NCI-H446 treated with DMSO at 0.1 percent for 48 hours (cell line): ENCODE measurements around the gene DCPS.
A peak's percentile ranks its signal among the peaks of the same experiment; 100 is the strongest.
"Not testable (repeated sequence)": the region's sequence is repeated elsewhere in the genome, so short reads cannot be mapped to it uniquely, and the experiment has no call there.

ENCODE experiments used
- DNase-seq: peaks from one replicate; lab custom pipeline; 2025; lab: John Stamatoyannopoulos, UW

DCPS gene

GRCh38 chr11:126361400-126361799, 57.5 kb downstream of the DCPS start:
- no peak for DNase-seq

- no peak for DNase-seq
Observed at GRCh38 chr11:126362879-126363655, 59.2 kb downstream of the DCPS start.

- DNase-seq: no peak
Observed at GRCh38 chr11:126363706-126364248, 59.9 kb downstream of the DCPS start.

GRCh38 chr11:126364735-126365134, 60.9 kb downstream of the DCPS start:
- not testable (repeated sequence) for DNase-seq

- DNase-seq: not testable (repeated sequence)
Observed at GRCh38 chr11:126365508-126365907, 61.6 kb downstream of the DCPS start.

GRCh38 chr11:126366064-126366822, 62.4 kb downstream of the DCPS start:
- no peak for DNase-seq

GRCh38 chr11:126366823-126367654, 63.2 kb downstream of the DCPS start:
- not testable (repeated sequence) for DNase-seq

- DNase-seq: not testable (repeated sequence)
Observed at GRCh38 chr11:126367806-126368205, 63.9 kb downstream of the DCPS start.

GRCh38 chr11:126368336-126369119, 64.7 kb downstream of the DCPS start:
- not testable (repeated sequence) for DNase-seq

- DNase-seq: no peak
Observed at GRCh38 chr11:126370016-126370415, 66.2 kb downstream of the DCPS start.

GRCh38 chr11:126371595-126371994, 67.7 kb downstream of the DCPS start:
- DNase-seq: no peak

GRCh38 chr11:126373389-126374066, 69.7 kb downstream of the DCPS start:
- not testable (repeated sequence) for DNase-seq

GRCh38 chr11:126374562-126375300, 70.9 kb downstream of the DCPS start:
- not testable (repeated sequence) for DNase-seq

- DNase-seq: no peak
Observed at GRCh38 chr11:126375726-126376125, 71.9 kb downstream of the DCPS start.

GRCh38 chr11:126378763-126379162, 74.9 kb downstream of the DCPS start:
- peak; percentile 63 for DNase-seq

- DNase-seq: no peak
Observed at GRCh38 chr11:126380909-126381308, 77.0 kb downstream of the DCPS start.

GRCh38 chr11:126381960-126382359, 78.1 kb downstream of the DCPS start:
- not testable (repeated sequence) for DNase-seq

GRCh38 chr11:126382641-126383040, 78.8 kb downstream of the DCPS start:
- not testable (repeated sequence) for DNase-seq
